ENCODE data around the gene CEACAM3. TPM values are rescaled to one million over a fixed set of nuclear protein-coding genes. Genes with fewer than 3 reads are reported as not detected.
"Not testable (repeated sequence)": the region's sequence is repeated elsewhere in the genome, so short reads cannot be mapped to it uniquely, and the experiment has no call there.

The CEACAM3 gene
- not detected for polyA plus RNA-seq (2013, experiment 1 of 2; ENCODE audit: insufficient read length)
- polyA plus RNA-seq (2013, experiment 2 of 2; ENCODE audit: insufficient read length): not detected

- DNase-seq: no peak
Observed at GRCh38 chr19:41796362-41796761, at the start of gene CEACAM3. CEACAM3 (plus strand) TSS chr19:41796587; CDS start chr19:41796678, 91 bp downstream.

- DNase-seq: peak; percentile 37
Observed at GRCh38 chr19:41746593-41747227, 49.7 kb upstream of the CEACAM3 start.

- DNase-seq: no peak
Observed at GRCh38 chr19:41748012-41748411, 48.4 kb upstream of the CEACAM3 start.

GRCh38 chr19:41750248-41751134 lies 45.9 kb upstream of the CEACAM3 start:
- not testable (repeated sequence) for DNase-seq

GRCh38 chr19:41753159-41753558 lies 43.2 kb upstream of the CEACAM3 start:
- peak; percentile 2 for DNase-seq

DNA sequence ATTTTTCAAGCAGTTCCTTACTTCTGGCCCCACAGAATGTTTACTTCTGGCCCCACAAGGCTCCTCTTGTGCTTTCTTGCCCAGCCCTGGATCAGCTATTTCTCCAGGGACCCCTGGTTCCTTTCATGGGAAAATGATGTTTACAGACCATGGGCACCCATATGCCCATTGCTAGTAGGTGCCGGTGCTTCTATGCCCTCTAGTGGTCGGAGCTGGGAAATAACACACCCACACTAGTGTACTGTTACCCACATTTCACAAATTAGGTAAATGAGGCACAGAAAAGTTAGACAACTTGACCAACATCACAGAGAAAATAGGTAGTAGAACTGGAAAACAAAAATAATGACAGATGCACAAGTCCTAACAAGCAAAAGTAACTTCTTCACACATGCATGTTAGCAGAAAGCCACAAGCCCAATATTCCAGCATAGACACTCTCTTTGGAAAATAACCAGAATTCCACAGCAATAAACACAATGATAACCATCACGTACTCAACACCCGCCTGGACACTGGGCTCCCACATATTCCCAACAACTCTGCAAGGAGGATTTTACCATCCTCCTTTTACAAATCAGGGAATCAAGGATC lies 42.4 kb upstream of the CEACAM3 start:
- DNase-seq: peak; percentile 21

- no peak for DNase-seq
Observed at GRCh38 chr19:41755328-41755913, 41.0 kb upstream of the CEACAM3 start, which contains the start of gene CEACAM6. CEACAM6 (plus strand) TSS chr19:41755530; CDS start chr19:41755639, 109 bp downstream.

- no peak for DNase-seq
Observed at GRCh38 chr19:41758846-41759245, 37.5 kb upstream of the CEACAM3 start.

DNA sequence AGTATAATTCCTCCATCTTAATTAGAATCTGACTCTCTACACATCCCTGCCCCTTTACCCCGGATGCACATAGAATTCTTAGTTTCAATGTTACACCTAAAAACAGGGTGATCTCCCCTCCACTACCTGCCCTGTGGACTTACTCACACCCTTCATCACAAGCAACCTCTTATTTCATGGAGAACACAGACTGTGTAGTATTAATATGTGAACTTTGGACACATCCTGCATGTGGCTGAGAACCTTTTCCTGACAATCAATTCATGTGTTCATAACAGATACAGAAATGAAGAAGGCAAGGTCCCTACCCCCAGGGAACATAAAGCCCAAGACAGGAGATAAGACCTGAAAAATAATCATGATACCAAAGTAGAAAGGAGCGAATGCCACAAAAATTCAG lies 29.3 kb upstream of the CEACAM3 start:
- no peak for DNase-seq

GRCh38 chr19:41768105-41768504 lies 28.3 kb upstream of the CEACAM3 start:
- DNase-seq: not testable (repeated sequence)

DNA sequence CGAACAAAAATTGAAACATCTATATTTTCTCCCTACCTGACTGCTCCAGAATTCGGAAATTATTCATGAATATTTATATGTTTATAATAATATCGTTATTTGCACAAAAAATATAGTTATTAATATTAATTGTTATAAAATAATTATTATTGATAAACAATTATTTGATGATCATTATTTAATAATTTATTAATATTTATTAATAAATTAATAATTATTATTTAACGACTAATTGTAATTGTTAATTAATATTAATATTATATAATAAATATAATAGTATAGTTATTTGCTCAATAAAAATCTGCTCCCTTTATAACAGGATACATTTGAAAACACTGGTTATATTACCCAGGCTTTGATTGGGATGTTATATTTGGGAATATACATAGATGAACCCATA lies 26.8 kb upstream of the CEACAM3 start:
- no peak for DNase-seq

DNA sequence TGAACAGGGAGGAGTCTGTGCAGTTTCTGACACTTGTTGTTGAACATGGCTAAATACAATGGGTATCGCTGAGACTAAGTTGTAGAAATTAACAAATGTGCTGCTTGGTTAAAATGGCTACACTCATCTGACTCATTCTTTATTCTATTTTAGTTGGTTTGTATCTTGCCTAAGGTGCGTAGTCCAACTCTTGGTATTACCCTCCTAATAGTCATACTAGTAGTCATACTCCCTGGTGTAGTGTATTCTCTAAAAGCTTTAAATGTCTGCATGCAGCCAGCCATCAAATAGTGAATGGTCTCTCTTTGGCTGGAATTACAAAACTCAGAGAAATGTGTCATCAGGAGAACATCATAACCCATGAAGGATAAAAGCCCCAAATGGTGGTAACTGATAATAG lies 25.0 kb upstream of the CEACAM3 start:
- DNase-seq: no peak

- DNase-seq: no peak
Observed at GRCh38 chr19:41774515-41774980, 21.8 kb upstream of the CEACAM3 start.

DNA sequence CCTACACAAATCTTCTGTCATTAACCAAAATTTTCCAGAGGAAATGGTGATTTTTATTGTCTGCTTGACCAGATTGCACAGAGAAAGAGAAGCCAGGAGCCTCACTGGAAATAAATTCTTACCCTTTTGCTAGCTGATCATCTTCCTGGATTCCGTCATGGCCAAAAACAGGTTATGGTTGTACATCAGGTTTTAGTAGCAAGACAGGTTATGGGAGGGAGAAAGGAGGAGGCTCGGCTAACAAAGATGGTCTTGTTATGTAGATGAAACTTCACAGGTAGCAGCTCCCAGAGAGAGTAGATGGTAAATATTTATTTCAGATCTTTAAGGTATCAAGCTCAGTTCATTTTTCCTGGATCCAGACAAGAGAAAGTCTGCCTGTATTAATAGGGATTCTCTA lies 19.7 kb upstream of the CEACAM3 start:
- no peak for DNase-seq

- no peak for DNase-seq
Observed at GRCh38 chr19:41783612-41784011, 12.8 kb upstream of the CEACAM3 start.

- DNase-seq: no peak
Observed at GRCh38 chr19:41784312-41784711, 12.1 kb upstream of the CEACAM3 start.

- DNase-seq: no peak
Observed at GRCh38 chr19:41784743-41785142, 11.6 kb upstream of the CEACAM3 start.

DNA sequence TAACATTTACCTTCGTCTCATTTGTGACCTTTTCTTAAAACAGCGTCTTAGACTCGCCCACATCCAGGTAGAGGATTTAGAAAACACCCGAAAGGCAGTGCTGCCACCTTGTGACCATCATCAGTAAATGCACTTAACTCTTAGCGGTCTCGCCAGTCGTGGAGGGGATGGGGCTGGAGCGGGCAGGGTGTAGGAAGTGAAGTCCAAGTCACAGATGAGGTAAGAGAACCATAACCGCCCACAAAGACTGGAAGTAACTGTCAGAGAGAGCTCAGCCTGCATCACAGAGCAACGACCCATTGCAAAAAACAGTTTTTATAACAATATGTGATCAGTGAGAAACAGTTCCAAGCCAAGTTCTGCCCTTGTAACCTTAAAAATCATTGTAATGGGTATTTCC lies 10.7 kb upstream of the CEACAM3 start:
- peak; percentile 59 for DNase-seq

- no peak for DNase-seq
Observed at GRCh38 chr19:41787055-41787454, 9.3 kb upstream of the CEACAM3 start.

- not testable (repeated sequence) for DNase-seq
Observed at GRCh38 chr19:41788518-41788917, 7.9 kb upstream of the CEACAM3 start.

DNA sequence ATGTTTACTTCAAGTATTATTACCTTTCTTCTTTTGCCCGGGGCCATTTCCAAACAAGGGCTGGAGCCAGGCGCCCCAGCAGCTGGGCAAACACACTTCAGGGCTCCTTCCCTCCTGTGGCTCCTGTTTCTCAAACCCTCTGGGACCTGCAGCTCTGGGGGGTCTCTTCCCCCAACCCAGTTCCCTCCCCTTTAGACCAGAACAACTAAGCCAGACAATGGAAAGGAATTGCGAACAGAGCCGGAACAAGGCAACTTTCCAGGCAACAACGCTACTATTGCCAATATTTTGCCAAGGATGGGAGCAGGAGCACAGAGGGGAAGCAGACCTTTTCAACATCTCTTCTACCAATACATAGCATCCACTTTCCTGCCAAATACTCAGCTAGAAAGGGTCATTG lies 7.3 kb upstream of the CEACAM3 start:
- not testable (repeated sequence) for DNase-seq

All from fibroblast of skin of scalp (primary cell).